GM18508 (cell line): Measurements from ENCODE around the gene NR2C1.
"Not testable (repeated sequence)": the region's sequence is repeated elsewhere in the genome, so short reads cannot be mapped to it uniquely, and the experiment has no call there.

Experiments
- ATAC-seq: cut with Tn5 transposase; IDR thresholded peaks from one replicate; pipeline ENCODE4 v1.9.1; 2021; ENCODE audit warnings: moderate number of reproducible peaks; ENCODE audit not compliant: insufficient read depth, unreplicated experiment

The NR2C1 gene

DNA sequence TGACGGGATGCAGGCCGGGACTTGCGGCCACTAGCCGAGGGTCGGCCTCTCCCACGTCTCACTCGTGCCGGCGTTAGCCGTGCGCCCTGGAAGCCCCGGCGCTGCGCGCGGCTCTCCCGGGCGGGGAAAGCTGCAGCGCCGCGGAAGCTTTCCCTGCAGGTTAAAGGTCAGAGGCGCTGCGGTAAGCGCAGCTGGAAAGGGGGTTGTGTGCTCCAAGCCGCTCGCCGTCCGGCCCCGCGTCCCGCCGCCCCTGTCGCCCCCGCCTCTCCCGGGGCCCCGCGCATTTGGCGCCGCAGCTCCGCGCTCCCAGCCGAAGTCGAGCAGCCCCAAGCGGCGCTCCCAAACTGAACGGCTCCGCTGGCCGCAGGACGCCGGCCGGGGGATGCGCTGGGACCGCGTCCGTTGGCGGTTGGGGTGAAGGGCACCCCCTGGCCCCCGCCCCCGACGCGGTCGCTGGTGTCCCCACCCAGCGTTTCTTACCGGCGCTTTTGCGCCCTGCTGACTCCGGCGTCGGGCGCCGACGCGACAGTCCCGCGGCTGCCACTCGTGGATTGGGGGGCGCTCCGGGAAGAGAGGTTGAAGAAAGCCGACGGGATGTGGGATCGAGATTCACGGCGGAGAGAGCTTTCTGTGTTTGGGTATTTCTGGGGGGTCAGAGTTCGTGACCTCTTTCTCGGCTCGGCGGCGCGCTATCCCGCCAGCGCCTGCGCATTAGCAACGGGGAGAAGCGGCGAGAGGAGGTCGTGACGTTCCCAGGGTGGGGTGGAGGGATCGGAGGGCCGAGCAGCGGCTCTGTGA is at the start of gene NR2C1:
NR2C1 (minus strand) TSS at position 719 of the 798 bp plus-strand sequence. CDS start 6,234 bp downstream, outside the sequence.
- ATAC-seq = peak; percentile 5

- ATAC-seq = no peak
Observed at GRCh38 chr12:95118788-95119179, 45.4 kb upstream of the NR2C1 start.

DNA sequence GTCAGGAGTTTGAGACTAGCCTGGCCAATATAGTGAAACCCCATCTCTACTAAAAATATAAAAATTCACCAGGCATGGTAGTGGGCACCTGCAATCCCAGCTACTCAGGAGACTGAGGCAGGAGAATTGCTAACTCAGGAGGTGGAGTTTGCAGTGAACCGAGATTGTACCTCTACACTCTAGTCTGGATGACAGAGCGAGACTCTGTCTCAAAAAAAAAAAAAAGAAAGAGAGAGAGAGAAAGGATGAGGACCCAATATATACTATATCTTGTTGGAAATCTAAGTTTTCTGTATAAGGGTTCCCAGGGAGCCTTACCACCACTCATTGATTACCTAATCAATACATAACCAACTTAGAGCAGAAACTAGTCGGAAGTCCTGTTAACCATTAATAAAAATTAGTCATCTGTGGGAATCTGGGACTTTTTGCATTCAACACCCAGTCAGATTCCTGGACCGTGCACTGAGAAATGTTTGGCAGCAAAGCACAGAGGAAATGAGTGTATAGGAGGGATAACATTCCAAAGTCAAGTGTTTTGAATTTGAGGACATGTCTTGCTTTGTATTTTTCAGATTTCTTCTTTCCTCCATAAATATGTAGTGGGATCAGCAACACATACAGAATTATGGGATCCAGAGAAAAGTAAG is 44.8 kb upstream of the NR2C1 start:
- ATAC-seq = no peak

DNA sequence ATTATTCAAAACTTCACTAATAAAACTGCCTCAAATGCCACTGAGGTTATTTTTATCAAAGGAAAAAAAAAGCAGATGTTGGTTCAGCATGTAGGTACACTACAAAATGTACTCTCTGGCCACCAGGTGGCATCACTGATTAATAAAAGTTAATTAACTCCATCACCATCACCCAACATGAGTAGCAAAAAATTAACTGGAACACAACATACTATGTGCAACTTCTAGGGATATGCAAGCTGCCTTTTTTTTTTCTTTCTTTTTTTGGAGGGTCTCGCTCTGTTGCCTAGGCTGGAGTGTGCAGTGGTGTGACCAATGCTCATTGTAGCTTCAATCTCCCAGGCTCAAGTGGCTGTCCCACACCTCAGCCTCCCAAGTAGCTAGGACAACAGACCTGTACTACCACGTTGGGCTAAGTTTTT is 43.8 kb upstream of the NR2C1 start:
- ATAC-seq = peak; percentile 49

- ATAC-seq = peak; percentile 71
Observed at GRCh38 chr12:95116773-95117172, 43.4 kb upstream of the NR2C1 start.

DNA sequence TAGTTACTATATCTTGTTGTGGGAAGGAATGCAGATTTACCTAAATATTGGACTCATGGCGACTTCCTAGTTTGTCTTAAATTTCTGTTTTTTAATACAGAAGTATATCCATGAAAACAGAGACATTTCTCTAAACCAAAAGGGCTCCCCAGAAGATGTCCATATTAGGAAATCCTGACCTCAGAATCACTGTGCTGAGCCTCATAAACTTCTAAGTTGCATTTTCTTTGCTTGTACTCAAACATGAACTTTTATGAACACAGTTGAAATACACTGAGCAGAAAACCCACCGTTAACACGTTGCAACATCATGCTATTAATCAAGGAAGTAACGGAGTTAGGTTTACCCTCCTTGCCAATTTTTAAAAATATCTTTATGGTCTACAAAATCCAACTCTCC is 42.9 kb upstream of the NR2C1 start:
- no peak for ATAC-seq

DNA sequence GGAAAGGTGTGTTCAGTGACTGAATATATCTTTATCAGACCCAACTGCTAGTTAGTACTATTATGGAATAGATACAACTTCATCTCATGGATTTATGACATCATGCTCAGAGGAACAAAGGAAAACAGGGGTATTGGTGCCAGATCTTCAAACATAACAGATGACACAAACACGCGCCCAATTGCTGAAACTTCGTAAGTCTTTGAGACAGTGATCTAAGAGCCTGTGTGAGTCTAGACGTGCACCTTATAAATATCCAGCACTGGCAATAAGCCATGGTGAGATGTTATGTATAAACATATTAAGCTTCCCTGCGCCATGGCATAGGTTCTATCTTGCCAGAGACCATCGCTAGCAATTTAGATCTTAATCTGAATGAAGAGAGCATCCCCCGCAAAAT is 42.2 kb upstream of the NR2C1 start:
- ATAC-seq = no peak

- no peak for ATAC-seq
Observed at GRCh38 chr12:95114766-95115405, 41.5 kb upstream of the NR2C1 start.

- no peak for ATAC-seq
Observed at GRCh38 chr12:95107362-95107761, 33.9 kb upstream of the NR2C1 start.

DNA sequence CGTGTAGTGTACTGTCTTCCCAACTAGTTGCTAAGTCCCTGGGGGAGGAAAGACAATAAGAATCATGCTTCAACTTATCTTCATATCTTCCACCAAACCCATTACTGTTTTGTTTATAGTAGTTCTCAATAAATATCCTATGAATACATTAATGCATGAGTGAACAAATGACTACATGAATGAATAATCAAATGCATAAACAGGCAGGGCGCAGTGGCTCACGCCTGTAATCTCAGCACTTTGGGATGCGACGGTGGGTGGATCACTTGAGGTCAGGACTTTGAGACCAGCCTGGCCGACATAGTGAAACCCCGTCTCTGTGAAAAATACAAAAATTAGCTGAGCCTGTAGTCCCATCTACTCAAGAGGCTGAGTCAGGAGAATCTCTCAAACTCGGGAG is 32.1 kb upstream of the NR2C1 start:
- no peak for ATAC-seq

DNA sequence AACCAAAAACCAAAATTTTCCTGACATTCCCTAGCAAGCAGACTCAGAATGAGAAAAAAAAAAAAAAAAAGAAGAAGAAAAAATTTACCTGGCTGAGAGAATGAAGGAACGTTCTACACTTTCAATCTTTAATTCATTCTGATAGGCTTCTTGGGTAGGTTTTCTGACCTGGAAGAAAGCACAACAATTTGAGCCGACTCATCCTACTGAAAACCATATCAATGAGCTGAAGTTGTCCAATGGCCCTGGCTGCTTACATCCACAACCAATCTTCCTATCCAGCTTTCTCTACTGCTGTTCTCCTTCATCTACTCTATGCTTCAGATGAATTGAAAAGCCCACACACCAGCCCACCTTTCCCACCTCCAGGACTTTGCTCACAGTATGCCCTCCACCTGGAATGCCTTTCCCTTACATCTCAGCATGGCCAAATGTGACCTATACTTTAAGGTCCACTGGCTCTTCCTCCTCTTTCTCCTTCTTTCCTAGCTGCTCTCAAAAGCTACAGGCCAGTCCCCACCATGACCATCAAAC is 31.6 kb upstream of the NR2C1 start:
- ATAC-seq = no peak

- ATAC-seq = peak; percentile 98
Observed at GRCh38 chr12:95102916-95103671, 29.7 kb upstream of the NR2C1 start.

- ATAC-seq = not testable (repeated sequence)
Observed at GRCh38 chr12:95101957-95102356, 28.5 kb upstream of the NR2C1 start.

- no peak for ATAC-seq
Observed at GRCh38 chr12:95100264-95101190, 27.1 kb upstream of the NR2C1 start.

GRCh38 chr12:95099270-95099790 is 25.9 kb upstream of the NR2C1 start:
- ATAC-seq = no peak

- no peak for ATAC-seq
Observed at GRCh38 chr12:95096852-95097251, 23.4 kb upstream of the NR2C1 start.

DNA sequence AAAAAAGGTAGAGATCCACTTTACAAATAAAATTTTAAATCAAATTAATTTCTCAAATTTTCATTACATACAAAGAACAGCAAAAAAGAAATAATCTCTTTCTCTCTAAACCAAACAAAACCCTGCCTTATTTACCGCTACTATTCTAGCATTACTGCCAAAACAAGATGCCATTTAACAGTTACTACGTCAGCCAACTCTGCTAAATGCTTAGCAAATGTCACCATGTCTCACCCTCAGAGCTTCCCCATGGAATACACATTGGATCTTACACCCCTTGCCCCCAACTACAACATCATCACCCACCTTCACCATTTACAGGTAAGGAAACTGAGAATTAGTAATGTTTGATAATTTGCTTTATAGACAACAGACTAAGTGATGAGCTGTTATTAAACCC is 23.0 kb upstream of the NR2C1 start:
- no peak for ATAC-seq

DNA sequence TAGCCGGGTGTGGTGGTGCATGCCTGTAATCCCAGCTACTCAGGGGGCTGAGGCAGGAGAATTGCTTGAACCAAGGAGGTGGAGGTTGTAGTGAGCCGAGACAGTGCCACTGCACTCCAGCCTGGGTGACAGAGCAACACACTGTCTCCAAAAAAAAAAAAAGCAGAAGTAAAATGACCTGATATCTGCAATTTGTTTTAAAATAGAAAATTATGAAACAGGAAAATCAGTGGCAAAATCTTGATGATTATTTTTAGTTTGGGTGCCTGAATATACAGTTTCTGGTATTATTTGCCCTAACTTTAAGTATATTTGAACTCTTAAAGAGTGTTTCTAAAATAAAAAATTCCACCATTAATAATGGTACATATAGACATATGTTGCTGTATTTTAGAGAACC is 22.4 kb upstream of the NR2C1 start:
- ATAC-seq = not testable (repeated sequence)

DNA sequence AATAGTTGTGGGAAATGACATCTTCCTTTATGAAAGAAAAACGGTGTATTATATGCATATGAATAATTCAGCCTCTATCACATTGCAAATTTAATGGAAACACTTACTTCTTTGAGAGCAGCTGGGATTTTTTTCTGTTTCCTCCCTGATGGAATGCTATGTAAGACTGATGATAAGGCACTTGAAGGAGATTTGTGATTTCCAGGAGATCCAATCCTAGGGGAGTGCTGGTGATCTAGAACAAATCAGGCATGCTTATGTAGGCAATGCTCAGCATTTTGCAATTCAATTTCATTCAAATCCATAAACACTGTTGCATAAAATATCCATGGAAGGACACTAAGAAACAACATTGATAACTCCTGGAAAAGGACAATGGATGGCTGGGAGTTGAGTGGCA is 16.0 kb upstream of the NR2C1 start:
- ATAC-seq = no peak
